Activated CD8-positive, alpha-beta memory T cell treated with anti-CD3 and anti-CD28 coated beads, Interleukin-2, amount 50 U/mL, for 4 hours (primary cell): ENCODE measurements around the gene DDX5.

ENCODE experiments used
- DNase-seq: peaks from one replicate; pipeline ENCODE4 v3.0.0-alpha.2; 2020

Gene DDX5

GRCh38 chr17:64506201-64506575, at the start of gene DDX5:
DDX5 (minus strand) TSS chr17:64506289; CDS start chr17:64506119, 170 bp downstream.
- peak; percentile 98 for DNase-seq

GRCh38 chr17:64555281-64555680, 49.2 kb upstream of the DDX5 start:
- no peak for DNase-seq

GRCh38 chr17:64554028-64554637, 48.0 kb upstream of the DDX5 start:
- no peak for DNase-seq

GRCh38 chr17:64551461-64551860, 45.4 kb upstream of the DDX5 start:
- DNase-seq = no peak

- no peak for DNase-seq
Measured at GRCh38 chr17:64547319-64547718, 41.2 kb upstream of the DDX5 start.

- no peak for DNase-seq
Measured at GRCh38 chr17:64546716-64547115, 40.6 kb upstream of the DDX5 start.

GRCh38 chr17:64544742-64545141, 38.7 kb upstream of the DDX5 start:
- DNase-seq = no peak

GRCh38 chr17:64540118-64540776, 34.2 kb upstream of the DDX5 start:
- no peak for DNase-seq

- DNase-seq = no peak
Measured at GRCh38 chr17:64538508-64539130, 32.5 kb upstream of the DDX5 start.

- DNase-seq = no peak
Measured at GRCh38 chr17:64537488-64537887, 31.4 kb upstream of the DDX5 start.

- no peak for DNase-seq
Measured at GRCh38 chr17:64536913-64537312, 30.8 kb upstream of the DDX5 start.

GRCh38 chr17:64535357-64535756, 29.3 kb upstream of the DDX5 start:
- DNase-seq = no peak

GRCh38 chr17:64534187-64534586, 28.1 kb upstream of the DDX5 start:
- no peak for DNase-seq

- no peak for DNase-seq
Measured at GRCh38 chr17:64533784-64534183, 27.7 kb upstream of the DDX5 start.

- DNase-seq = no peak
Measured at GRCh38 chr17:64532409-64532808, 26.3 kb upstream of the DDX5 start.

GRCh38 chr17:64531955-64532371, 25.9 kb upstream of the DDX5 start:
- no peak for DNase-seq

- no peak for DNase-seq
Measured at GRCh38 chr17:64529221-64529620, 23.1 kb upstream of the DDX5 start.

- no peak for DNase-seq
Measured at GRCh38 chr17:64527914-64528313, 21.8 kb upstream of the DDX5 start.

GRCh38 chr17:64520359-64520758, 14.3 kb upstream of the DDX5 start:
- no peak for DNase-seq

- DNase-seq = no peak
Measured at GRCh38 chr17:64519601-64520000, 13.5 kb upstream of the DDX5 start.

- DNase-seq = no peak
Measured at GRCh38 chr17:64515829-64516228, 9.7 kb upstream of the DDX5 start.

GRCh38 chr17:64515419-64515818, 9.3 kb upstream of the DDX5 start:
- DNase-seq = no peak

GRCh38 chr17:64509179-64509578, 3.1 kb upstream of the DDX5 start:
- no peak for DNase-seq

- no peak for DNase-seq
Measured at GRCh38 chr17:64508683-64509082, 2.6 kb upstream of the DDX5 start.

GRCh38 chr17:64507413-64507782, 1.3 kb upstream of the DDX5 start:
- DNase-seq = peak; percentile 21
